ENCODE data around the gene CCDC97.

GRCh38 chr19:41269571-41269970 is 40.4 kb upstream of the CCDC97 start:
- TF ChIP-seq CTCF (IDR thresholded peaks at IDR 0.05; ENCODE audit: low read depth, low read length) (no peak), EZH2phosphoT487 (IDR thresholded peaks at IDR 0.05; ENCODE audit: low read depth) (no peak)

All from OCI-LY3 (cell line).